ENCODE data around the gene SFTPA1.
"Not testable (repeated sequence)": the region's sequence is repeated elsewhere in the genome, so short reads cannot be mapped to it uniquely, and the experiment has no call there.

The SFTPA1 gene

GRCh38 chr10:79611193-79611976, 646 bp downstream of the SFTPA1 start:
- DNase-seq (ENCODE audit: low read depth in 2 of 2) = not testable (repeated sequence)

GRCh38 chr10:79615577-79615976, 4.8 kb downstream of the SFTPA1 start:
- DNase-seq (ENCODE audit: low read depth in 2 of 2) = no peak

GRCh38 chr10:79616164-79616563, 5.4 kb downstream of the SFTPA1 start:
- no peak for DNase-seq (ENCODE audit: low read depth in 2 of 2)

- DNase-seq (ENCODE audit: low read depth in 2 of 2) = not testable (repeated sequence)
Observed at GRCh38 chr10:79623663-79624062, 12.9 kb downstream of the SFTPA1 start.

- no peak for DNase-seq (ENCODE audit: low read depth in 2 of 2)
Observed at GRCh38 chr10:79627075-79627474, 16.3 kb downstream of the SFTPA1 start.

GRCh38 chr10:79628083-79628482, 17.3 kb downstream of the SFTPA1 start:
- no peak for DNase-seq (ENCODE audit: low read depth in 2 of 2)

- DNase-seq (ENCODE audit: low read depth in 2 of 2) = no peak
Observed at GRCh38 chr10:79628988-79629954, 18.5 kb downstream of the SFTPA1 start.

GRCh38 chr10:79629955-79630327, 19.2 kb downstream of the SFTPA1 start:
- no peak for DNase-seq (ENCODE audit: low read depth in 2 of 2)

GRCh38 chr10:79636654-79637199, 26.0 kb downstream of the SFTPA1 start:
- not testable (repeated sequence) for DNase-seq (ENCODE audit: low read depth in 2 of 2)

GRCh38 chr10:79638318-79638717, 27.6 kb downstream of the SFTPA1 start:
- DNase-seq (ENCODE audit: low read depth in 2 of 2) = no peak

- not testable (repeated sequence) for DNase-seq (ENCODE audit: low read depth in 2 of 2)
Observed at GRCh38 chr10:79652695-79653094, 42.0 kb downstream of the SFTPA1 start.

- not testable (repeated sequence) for DNase-seq (ENCODE audit: low read depth in 2 of 2)
Observed at GRCh38 chr10:79663287-79663686, 52.5 kb downstream of the SFTPA1 start.

- not testable (repeated sequence) for DNase-seq (ENCODE audit: low read depth in 2 of 2)
Observed at GRCh38 chr10:79664686-79665085, 53.9 kb downstream of the SFTPA1 start.
